Pancreas (tissue), 10 donors: Measurements from ENCODE around the gene TNFRSF1B. TPM values are rescaled to one million over a fixed set of nuclear protein-coding genes. Genes with fewer than 3 reads are reported as not detected.

Source experiments
- ATAC-seq, 4 donors: fragments of 200-7000 bp; cut with Tn5 transposase; one replicate each; pipeline versions ENCODE4 v1.8.0 to v1.9.1; 2020; ENCODE audit warnings: mild to moderate bottlenecking in 4 of 4, moderate library complexity in 4 of 4
- DNase-seq, 6 donors: peaks; one replicate each; pipeline ENCODE4 v3.0.0-alpha.2; 2020
- FAIRE-seq: peaks from 2 replicates; lab custom pipeline; 2012; peaks lifted over from hg19 to GRCh38; lab: Jason Lieb, UNC
- H3K27ac ChIP-seq, 4 donors: fragments of 200-600 bp; sonication (generic); 1 replicate in 3 of 4; 2 replicates in 1 of 4; pipeline versions ENCODE4 v1.5.0 to v1.8.0; 2020
- H3K27me3 ChIP-seq, 4 donors: fragments of 200-600 bp; one replicate each; pipeline ENCODE4 v1.8.0; 2021
- H3K36me3 ChIP-seq, 3 donors: fragments of 200-600 bp; sonication (generic) in 1 of 3; one replicate each; pipeline versions ENCODE4 v1.5.0 to v1.8.0; 2020 to 2021
- H3K4me1 ChIP-seq, 3 donors: fragments of 200-600 bp; one replicate each; pipeline ENCODE4 v1.8.0; 2021
- H3K4me3 ChIP-seq, 4 donors: fragments of 200-600 bp; sonication (generic) in 2 of 4; one replicate each; pipeline versions ENCODE4 v1.5.0 to v1.8.0; 2020 to 2021
- H3K9me3 ChIP-seq, 4 donors: fragments of 200-600 bp; one replicate each; pipeline ENCODE4 v1.8.0; 2021
- CTCF ChIP-seq, 4 donors: fragments of 200-600 bp; sonication (generic) in 3 of 4; IDR thresholded peaks; one replicate each; pipeline versions ENCODE4 v1.5.0 to v1.8.0; 2021; ENCODE audit warnings: antibody characterized with exemption in 4 of 4
- WGBS, 2 donors: extraction: QIAGEN DNeasy Blood & Tissue Kit; methylation state at CpG; one replicate each; pipeline ENCODE4 v1.1.7; 2013; 5-methylcytosine and 5-hydroxymethylcytosine counted together
- intact Hi-C, 3 donors: fragments of 100-400 bp; cut with DNase I; formaldehyde crosslinking; loops; one replicate each; pipeline versions ENCODE4 v1.11.1 to v1.14.2; 2022
- polyA plus RNA-seq, 2 donors: library from polyadenylated mRNA; stranded (reverse); fragments of 200-250 nt; gene quantifications; one replicate each; pipeline ENCODE4 v1.2.3, GENCODE V29; 2013
- total RNA-seq, 6 donors: library from RNA; stranded (reverse); fragmentation: NEBNext Ultra II Directional in 4 of 6; extraction: Animal tissue kit (Norgen Biotek cat#: 25700) in 4 of 6; gene quantifications; one replicate each; pipeline versions ENCODE4 v1.2.1 to v1.2.4, GENCODE V29; 2021 to 2023
- donor health status: healthy with polysubstance abuse.
- donor health status: DM: no; HTN: no; CAD: no; lungs with moderate emphysema.
- donor health status: DM: no; HTN: no; CAD: no.
- donor health status: control.
- donor health status: control.
- donor health status: Bipolar disorder and iron deficiency.
- donor health status: DM: yes; HTN: yes; CAD: no.
- donor health status: DM: no; HTN: no; CAD: no.
- donor health status: DM: no; HTN: no; CAD: no.
- donor health status: DM: yes; HTN: yes; CAD: no.

TNFRSF1B gene
- total and polyA plus RNA-seq, 8 donors, result 2.1 to 20.2 (median 4.4) TPM

GRCh38 chr1:12169442-12170135 lies 2.8 kb downstream of the TNFRSF1B start:
- H3K27ac ChIP-seq, result no peak overlapping the region
- no peaks in the 10 kb centered on the region for H3K27me3 ChIP-seq
- intact Hi-C loops, result no loop called here
- WGBS, 2 donors, result 66% methylated on average over 8 of the region's 8 CpGs
- H3K9me3 ChIP-seq, result no peaks in the 10 kb centered on the region
- peaks cover 0 to 2% (median 0%) of the 10 kb centered on the region in 3 donors for H3K4me1 ChIP-seq
- DNase-seq (no peak), ATAC-seq (no peak), FAIRE-seq (no peak)
- H3K4me3 ChIP-seq, result peak overlapping the region in 1 of 4 donors; percentile 65
- no peaks in the 10 kb centered on the region for H3K36me3 ChIP-seq
- no peak for TF ChIP-seq CTCF (IDR thresholded peaks at IDR 0.05)

GRCh38 chr1:12170263-12170671 lies 3.5 kb downstream of the TNFRSF1B start:
- no peak for TF ChIP-seq CTCF (IDR thresholded peaks at IDR 0.05)
- no peak for FAIRE-seq
- ATAC-seq, result no peak
- Histone ChIP-seq H3K9me3 (no peaks in the 10 kb centered on the region), H3K4me3 (no peak overlapping the region), H3K27ac (no peak overlapping the region), H3K4me1 (peaks cover 0 to 3% (median 0%) of the 10 kb centered on the region in 3 donors), H3K36me3 (no peaks in the 10 kb centered on the region), H3K27me3 (no peaks in the 10 kb centered on the region)
- 70 to 82% methylated on average over 9 of the region's 9 CpGs for WGBS, 2 donors
- no peak for DNase-seq
- intact Hi-C loops, result no loop called here

- 77 to 83% methylated on average over 12 of the region's 12 CpGs for WGBS, 2 donors
- Histone ChIP-seq H3K9me3 (no peaks in the 10 kb centered on the region), H3K4me1 (peaks cover 0 to 3% (median 0%) of the 10 kb centered on the region in 3 donors), H3K36me3 (no peaks in the 10 kb centered on the region), H3K27me3 (no peaks in the 10 kb centered on the region), H3K27ac (no peak overlapping the region), H3K4me3 (no peak overlapping the region)
- FAIRE-seq, result no peak
- intact Hi-C loops, result no loop called here
- no peak for DNase-seq
- no peak for ATAC-seq
- no peak for TF ChIP-seq CTCF (IDR thresholded peaks at IDR 0.05)
Observed at GRCh38 chr1:12171206-12172041, 4.6 kb downstream of the TNFRSF1B start.

- ATAC-seq (no peak), FAIRE-seq (no peak), DNase-seq (no peak)
- Histone ChIP-seq H3K27me3 (no peaks in the 10 kb centered on the region), H3K9me3 (no peaks in the 10 kb centered on the region), H3K36me3 (no peaks in the 10 kb centered on the region), H3K4me3 (no peak overlapping the region), H3K27ac (peak overlapping the region in 2 of 4 donors; percentile 8 to 51), H3K4me1 (peaks cover 0 to 3% (median 0%) of the 10 kb centered on the region in 3 donors)
- WGBS, 2 donors, result 73 to 84% methylated on average over 14 of the region's 14 CpGs
- no peak for TF ChIP-seq CTCF (IDR thresholded peaks at IDR 0.05)
- intact Hi-C loops, result no loop called here
Observed at GRCh38 chr1:12172042-12172851, 5.5 kb downstream of the TNFRSF1B start.
